Loucy (cell line): ENCODE results near the gene MYCN.

Source experiments
- H2AFZ ChIP-seq: fragments of 200-600 bp; sonication (generic); 2 replicates; pipeline ENCODE4 v1.6.0; 2016; ENCODE audit warnings: antibody characterized with exemption, mild to moderate bottlenecking, low read length, moderate library complexity
- H3F3A ChIP-seq: fragments of 200-600 bp; 2 replicates; pipeline ENCODE4 v1.6.0; 2016; ENCODE audit warnings: antibody characterized with exemption, low read depth, mild to moderate bottlenecking
- H3K27me3 ChIP-seq: fragments of 200-600 bp; sonication (generic); 2 replicates; pipeline ENCODE4 v1.6.1; 2014; ENCODE audit warnings: low read length, mild to moderate bottlenecking; ENCODE audit not compliant: insufficient read depth, poor library complexity, severe bottlenecking
- H3K36me3 ChIP-seq: fragments of 200-600 bp; sonication (generic); 2 replicates; pipeline ENCODE4 v1.6.1; 2016; ENCODE audit warnings: low read length; ENCODE audit not compliant: insufficient read depth
- H3K4me1 ChIP-seq: fragments of 200-600 bp; sonication (generic); 2 replicates; pipeline ENCODE4 v1.5.1; 2014; ENCODE audit warnings: low read length, mild to moderate bottlenecking; ENCODE audit not compliant: insufficient read depth, poor library complexity, severe bottlenecking
- H3K4me2 ChIP-seq: fragments of 200-600 bp; sonication (generic); 2 replicates; pipeline ENCODE4 v1.6.0; 2014; ENCODE audit warnings: antibody characterized with exemption, low read length, low read depth, mild to moderate bottlenecking; ENCODE audit not compliant: poor library complexity, severe bottlenecking
- H3K4me3 ChIP-seq: fragments of 200-600 bp; sonication (generic); 2 replicates; pipeline ENCODE4 v1.5.1; 2014; ENCODE audit warnings: low read length, mild to moderate bottlenecking, mixed read lengths; ENCODE audit not compliant: poor library complexity, severe bottlenecking
- H3K79me2 ChIP-seq: fragments of 200-600 bp; sonication (generic); 2 replicates; pipeline ENCODE4 v1.6.1; 2014; ENCODE audit warnings: low read length; ENCODE audit not compliant: insufficient read depth
- H3K9ac ChIP-seq: fragments of 200-600 bp; sonication (generic); 2 replicates; pipeline ENCODE4 v1.6.0; 2014; ENCODE audit warnings: mild to moderate bottlenecking, low read depth, low read length, moderate library complexity; ENCODE audit not compliant: poor library complexity, severe bottlenecking
- H3K9me2 ChIP-seq: fragments of 200-600 bp; sonication (generic); replicated peaks from 2 replicates; pipeline ENCODE4 v1.6.1; 2016; ENCODE audit warnings: low read depth, low read length, mixed read lengths
- H3K9me3 ChIP-seq: fragments of 200-600 bp; sonication (generic); 2 replicates; pipeline ENCODE4 v1.6.1; 2014; ENCODE audit warnings: mild to moderate bottlenecking, antibody characterized with exemption, low read length, low read depth; ENCODE audit not compliant: insufficient read depth
- H4K20me1 ChIP-seq: fragments of 200-600 bp; sonication (generic); 2 replicates; pipeline ENCODE4 v1.6.0; 2014; ENCODE audit warnings: antibody characterized with exemption, low read length, mild to moderate bottlenecking; ENCODE audit not compliant: insufficient read depth, poor library complexity, severe bottlenecking
- CTCF ChIP-seq: fragments of 200-600 bp; sonication (generic); conservative IDR thresholded peaks from 2 replicates; pipeline ENCODE4 v1.5.1; 2014; ENCODE audit warnings: mild to moderate bottlenecking, antibody characterized with exemption, low read length
- EZH2phosphoT487 ChIP-seq: fragments of 200-600 bp; IDR thresholded peaks from 2 replicates; pipeline ENCODE4 v1.6.1; 2018; ENCODE audit warnings: antibody characterized with exemption, mild to moderate bottlenecking, moderate library complexity, borderline replicate concordance

The MYCN gene

GRCh38 chr2:15899327-15899612 lies 41.1 kb upstream of the MYCN start:
- no peak overlapping the region for H2AFZ ChIP-seq
- H3K36me3 ChIP-seq: no peaks in the 10 kb centered on the region
- H3K4me2 ChIP-seq: no peak overlapping the region
- H4K20me1 ChIP-seq: no peaks in the 10 kb centered on the region
- no peak overlapping the region for H3K9ac ChIP-seq
- no peaks in the 10 kb centered on the region for H3K4me1 ChIP-seq
- H3K9me3 ChIP-seq: peaks cover 3% of the 10 kb centered on the region; the same call in 1 of the 2 replicates
- H3F3A ChIP-seq: no peaks in the 10 kb centered on the region
- no peaks in the 10 kb centered on the region for H3K79me2 ChIP-seq
- H3K27me3 ChIP-seq: no peaks in the 10 kb centered on the region
- no peak overlapping the region for H3K4me3 ChIP-seq
- TF ChIP-seq CTCF: no peak
- no peak for TF ChIP-seq EZH2phosphoT487
- H3K9me2 ChIP-seq: no peaks in the 10 kb centered on the region

- TF ChIP-seq EZH2phosphoT487 (no peak), CTCF (no peak)
- no peaks in the 10 kb centered on the region for H3K4me1 ChIP-seq
- no peak overlapping the region for H3K9ac ChIP-seq
- no peak overlapping the region for H2AFZ ChIP-seq
- H4K20me1 ChIP-seq: no peaks in the 10 kb centered on the region
- no peaks in the 10 kb centered on the region for H3F3A ChIP-seq
- no peak overlapping the region for H3K4me2 ChIP-seq
- no peaks in the 10 kb centered on the region for H3K36me3 ChIP-seq
- no peaks in the 10 kb centered on the region for H3K79me2 ChIP-seq
- peaks cover 3% of the 10 kb centered on the region; the same call in 1 of the 2 replicates for H3K9me3 ChIP-seq
- no peaks in the 10 kb centered on the region for H3K9me2 ChIP-seq
- no peaks in the 10 kb centered on the region for H3K27me3 ChIP-seq
- H3K4me3 ChIP-seq: no peak overlapping the region
These were observed 40.4 kb upstream of the MYCN start for GRCh38 chr2:15899751-15900493.

GRCh38 chr2:15901095-15901807 lies 39.1 kb upstream of the MYCN start:
- Histone ChIP-seq H3F3A (no peaks in the 10 kb centered on the region), H3K9me2 (no peaks in the 10 kb centered on the region), H3K36me3 (no peaks in the 10 kb centered on the region), H3K27me3 (no peaks in the 10 kb centered on the region), H4K20me1 (no peaks in the 10 kb centered on the region), H3K79me2 (no peaks in the 10 kb centered on the region), H2AFZ (no peak overlapping the region), H3K9ac (no peak overlapping the region), H3K9me3 (peaks cover 3% of the 10 kb centered on the region; the same call in 1 of the 2 replicates), H3K4me2 (no peak overlapping the region), H3K4me3 (no peak overlapping the region), H3K4me1 (no peaks in the 10 kb centered on the region)
- TF ChIP-seq EZH2phosphoT487 (no peak), CTCF (no peak)
